Fibroblast of mammary gland (primary cell): ENCODE results near the gene HOXB4.

Experiments used
- DNase-seq: peaks from one replicate; pipeline ENCODE4 v3.0.0-alpha.2; 2010; ENCODE audit warnings: low read depth
- H3K4me3 ChIP-seq: 2 replicates; pipeline ENCODE4 v1.5.1; 2011; ENCODE audit warnings: low read depth, mild to moderate bottlenecking, low read length, moderate library complexity; ENCODE audit not compliant: control insufficient read depth
- TF ChIP-seq, protein P1 (sequence below): conservative IDR thresholded peaks from 2 replicates; pipeline ENCODE4 v1.5.1; 2011; ENCODE audit warnings: low read depth, low read length, inconsistent platforms; ENCODE audit not compliant: control insufficient read depth, insufficient read depth

HOXB4 gene

DNA sequence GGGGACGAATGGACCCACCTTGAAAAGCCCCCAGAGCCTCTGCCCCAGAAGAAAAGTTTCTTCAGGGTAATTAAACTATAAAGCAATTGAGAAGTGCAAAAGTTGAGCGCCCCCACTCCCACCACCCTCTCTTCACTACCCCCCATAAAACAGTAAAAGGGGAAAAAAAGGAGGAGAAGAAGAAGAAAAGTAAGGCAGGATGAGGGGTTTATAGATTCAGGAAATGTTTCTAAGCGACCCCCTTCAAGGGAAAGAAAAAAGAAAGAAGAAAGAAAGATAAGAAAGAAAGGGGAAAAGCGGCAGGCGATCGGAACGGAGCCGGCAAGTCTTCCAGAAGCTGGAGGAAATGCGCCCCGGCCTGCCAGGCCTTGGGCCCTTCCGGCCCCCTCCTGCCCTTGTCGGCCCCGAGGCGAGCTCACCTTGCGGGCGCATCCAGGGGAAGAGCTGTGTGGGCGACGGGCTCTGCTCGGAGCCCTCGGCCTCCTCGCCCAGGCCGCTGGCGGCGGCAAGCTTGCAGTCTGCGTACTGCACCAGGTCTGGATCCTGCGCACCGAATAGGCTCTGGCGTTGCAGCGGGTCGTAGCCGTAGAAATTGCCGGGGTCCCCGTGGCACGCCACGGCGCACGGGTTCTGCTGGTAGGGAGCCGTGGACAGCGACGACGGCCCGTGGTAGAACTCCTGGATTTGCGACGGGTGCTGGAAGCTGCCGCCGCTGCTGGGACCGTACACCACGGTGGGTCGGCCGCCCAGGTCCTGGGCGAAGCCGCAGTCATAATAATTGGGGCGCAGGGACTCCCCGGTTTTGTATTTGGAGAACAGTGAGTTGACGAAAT, 35.9 kb upstream of the HOXB4 start:
- TF ChIP-seq, protein P1, sequence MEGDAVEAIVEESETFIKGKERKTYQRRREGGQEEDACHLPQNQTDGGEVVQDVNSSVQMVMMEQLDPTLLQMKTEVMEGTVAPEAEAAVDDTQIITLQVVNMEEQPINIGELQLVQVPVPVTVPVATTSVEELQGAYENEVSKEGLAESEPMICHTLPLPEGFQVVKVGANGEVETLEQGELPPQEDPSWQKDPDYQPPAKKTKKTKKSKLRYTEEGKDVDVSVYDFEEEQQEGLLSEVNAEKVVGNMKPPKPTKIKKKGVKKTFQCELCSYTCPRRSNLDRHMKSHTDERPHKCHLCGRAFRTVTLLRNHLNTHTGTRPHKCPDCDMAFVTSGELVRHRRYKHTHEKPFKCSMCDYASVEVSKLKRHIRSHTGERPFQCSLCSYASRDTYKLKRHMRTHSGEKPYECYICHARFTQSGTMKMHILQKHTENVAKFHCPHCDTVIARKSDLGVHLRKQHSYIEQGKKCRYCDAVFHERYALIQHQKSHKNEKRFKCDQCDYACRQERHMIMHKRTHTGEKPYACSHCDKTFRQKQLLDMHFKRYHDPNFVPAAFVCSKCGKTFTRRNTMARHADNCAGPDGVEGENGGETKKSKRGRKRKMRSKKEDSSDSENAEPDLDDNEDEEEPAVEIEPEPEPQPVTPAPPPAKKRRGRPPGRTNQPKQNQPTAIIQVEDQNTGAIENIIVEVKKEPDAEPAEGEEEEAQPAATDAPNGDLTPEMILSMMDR = no peak
- DNase-seq = no peak
- peak overlapping the region; percentile 20 for H3K4me3 ChIP-seq

DNA sequence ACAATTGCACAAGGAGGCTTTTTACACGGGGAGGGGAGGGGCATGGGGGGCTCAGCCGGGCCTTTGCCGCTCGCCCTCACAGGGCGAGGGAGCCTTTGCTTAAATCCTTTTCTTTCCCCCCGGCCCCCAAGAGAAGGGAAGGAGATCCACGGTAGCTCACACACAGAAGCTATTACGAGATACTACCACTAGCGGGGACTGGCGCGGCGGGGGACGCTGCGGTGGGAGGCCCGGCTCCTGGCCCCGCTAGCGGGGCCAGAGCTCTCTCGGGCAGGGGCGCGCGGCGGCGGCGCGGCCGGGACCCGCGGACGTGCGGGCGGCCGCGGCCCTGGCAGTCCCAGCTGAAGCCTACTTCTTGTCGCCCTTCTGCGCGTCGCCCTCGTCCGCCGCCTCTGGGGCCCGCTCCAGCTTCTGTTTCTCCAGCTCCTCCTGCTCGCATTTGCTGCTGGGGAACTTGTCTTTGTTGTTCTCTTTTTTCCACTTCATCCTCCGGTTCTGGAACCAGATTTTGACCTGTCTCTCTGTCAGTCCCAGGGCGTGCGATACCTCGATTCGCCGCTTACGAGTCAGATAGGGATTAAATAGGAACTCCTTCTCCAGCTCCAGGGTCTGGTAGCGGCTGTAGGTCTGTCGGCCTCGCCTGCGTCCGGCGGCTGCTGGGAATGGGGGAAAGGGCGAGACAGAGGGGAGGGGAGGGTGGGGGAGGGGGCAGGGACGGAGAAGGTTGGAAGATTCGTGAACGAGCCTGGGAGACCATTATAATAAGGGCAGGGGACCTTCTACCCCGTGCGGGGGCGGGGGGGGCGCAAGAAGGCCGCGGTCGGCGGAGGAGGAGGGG, 34.9 kb upstream of the HOXB4 start:
- H3K4me3 ChIP-seq = peak overlapping the region; percentile 54
- TF ChIP-seq, protein P1 = peak; percentile 8
- no peak for DNase-seq

DNA sequence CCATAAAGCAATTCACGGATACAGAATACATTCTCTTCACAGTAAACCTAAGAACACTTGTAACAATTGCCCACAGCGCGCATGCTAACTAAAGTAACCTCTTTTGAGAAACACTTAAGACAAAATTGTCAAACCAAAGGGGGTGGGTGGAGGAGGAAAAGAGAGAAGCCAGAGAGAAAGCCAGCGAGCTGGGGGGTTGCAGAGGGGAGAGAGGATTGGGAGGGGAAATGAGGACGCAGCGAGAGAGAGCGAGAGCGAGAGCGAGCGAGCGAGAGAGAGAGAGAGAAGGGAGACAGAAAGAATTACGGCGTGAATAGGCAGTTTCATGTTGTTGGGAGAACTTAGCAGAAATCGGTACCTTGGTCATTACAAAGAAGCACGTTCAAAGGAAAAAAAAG, 34.3 kb upstream of the HOXB4 start:
- no peak for DNase-seq
- H3K4me3 ChIP-seq = peak overlapping the region; percentile 54
- TF ChIP-seq, protein P1 = no peak

DNA sequence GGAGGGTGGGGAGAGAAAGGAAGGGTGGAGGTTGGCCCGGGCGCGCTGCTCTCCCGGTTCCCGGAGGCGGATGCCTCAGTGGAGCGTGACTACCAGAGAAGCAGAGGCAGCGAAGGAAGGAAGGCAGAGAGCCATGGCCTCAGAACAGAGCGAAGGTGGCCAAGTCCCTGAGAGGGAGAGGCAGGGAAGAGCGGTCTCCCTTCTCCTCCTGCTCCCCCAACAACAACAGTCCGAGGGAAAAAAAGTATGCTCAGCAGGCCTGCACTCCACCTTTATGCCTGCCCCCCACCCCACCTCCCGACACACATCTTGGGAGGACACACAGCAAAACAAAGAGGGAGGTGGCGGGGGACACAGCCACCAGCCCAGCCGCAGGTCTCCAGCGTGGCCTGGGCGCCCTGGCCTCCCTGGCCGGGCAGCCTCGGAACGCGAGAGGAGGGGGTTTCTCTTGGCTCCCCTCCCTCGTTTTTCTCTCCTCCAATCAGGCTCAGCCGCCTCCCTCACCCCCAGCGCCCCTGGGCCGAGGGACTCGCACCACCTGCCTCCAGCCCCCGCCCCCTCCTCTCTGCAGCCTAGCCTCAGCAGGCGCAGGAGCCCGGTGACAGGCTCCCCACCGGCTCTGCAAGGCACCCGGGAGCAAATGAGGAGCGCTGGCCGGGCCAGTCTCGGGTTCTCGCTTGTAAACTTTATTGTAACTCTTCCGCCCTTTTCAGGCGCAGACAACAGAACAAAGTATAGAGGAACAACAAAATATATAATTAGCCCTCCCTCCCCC, 33.7 kb upstream of the HOXB4 start:
- no peak for DNase-seq
- H3K4me3 ChIP-seq = peak overlapping the region; percentile 72
- TF ChIP-seq, protein P1 = no peak

DNA sequence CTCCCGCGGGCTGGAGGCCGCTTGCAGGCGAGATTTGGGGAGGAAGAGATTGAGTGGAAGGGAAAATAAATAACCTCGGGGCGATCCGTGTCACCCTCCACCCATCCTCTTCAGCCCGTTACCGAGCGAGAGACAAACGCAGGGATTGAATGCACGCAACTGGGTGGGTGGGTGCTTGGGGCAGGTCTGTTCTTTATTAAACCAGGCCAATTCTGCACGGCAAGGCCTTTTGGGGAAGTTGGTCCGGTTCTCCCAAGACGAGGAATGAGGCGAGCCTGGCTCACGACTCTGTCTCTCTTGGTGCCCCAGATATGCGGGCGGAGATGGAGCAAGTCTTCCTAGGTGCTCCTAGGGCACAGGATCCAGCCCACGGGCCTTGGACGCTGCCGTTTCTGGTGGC, 33.1 kb upstream of the HOXB4 start:
- H3K4me3 ChIP-seq = peak overlapping the region; percentile 72
- DNase-seq = no peak
- TF ChIP-seq, protein P1 = no peak
